ENCODE measurements around the gene ADRA2A. TPM values are rescaled to one million over a fixed set of nuclear protein-coding genes. Genes with fewer than 3 reads are reported as not detected.

The ADRA2A gene
- total and polyA plus RNA-seq, 8 donors = 12.6 to 42.3 (median 27.1) TPM

GRCh38 chr10:111075577-111076185 lies 1.1 kb upstream of the ADRA2A start:
- intact Hi-C loops (cut with DNase I) = loop anchor here in 2 of 3 donors (2.0 to 10.0 kb wide), 2 partner anchors 131 to 289 kb away; no protein-coding TSS in a partner anchor
- WGBS, 2 donors = 24 to 26% methylated on average over 18 of the region's 18 CpGs
- no peak for ATAC-seq
- Histone ChIP-seq H3K27ac (peak overlapping the region in 1 of 4 donors; percentile 72), H3K4me1 (peaks cover 0 to 8% (median 4%) of the 10 kb centered on the region in 3 donors), H3K27me3 (no peaks in the 10 kb centered on the region), H3K4me3 (peak overlapping the region in 3 of 4 donors; percentile 53 to 69 (median 62)), H3K9me3 (no peaks in the 10 kb centered on the region), H3K36me3 (peaks cover 0 to 4% (median 0%) of the 10 kb centered on the region in 3 donors)
- FAIRE-seq = no peak
- TF ChIP-seq CTCF (IDR thresholded peaks at IDR 0.05) = no peak
- no peak for DNase-seq

GRCh38 chr10:111076191-111076681 lies 593 bp upstream of the ADRA2A start:
- 1% methylated on average over 39 of the region's 39 CpGs for WGBS, 2 donors
- H3K36me3 ChIP-seq = peaks cover 0 to 4% (median 0%) of the 10 kb centered on the region in 3 donors
- H3K4me3 ChIP-seq = peak overlapping the region; percentile 44 to 69 (median 58)
- H3K27ac ChIP-seq = peak overlapping the region; percentile 31 to 80 (median 58)
- intact Hi-C loops (cut with DNase I) = loop anchor here in 2 of 3 donors (2.0 to 10.0 kb wide), 2 partner anchors 131 to 289 kb away; no protein-coding TSS in a partner anchor
- TF ChIP-seq CTCF (IDR thresholded peaks at IDR 0.05) = peak; percentile 66 to 84 (median 77)
- H3K27me3 ChIP-seq = no peaks in the 10 kb centered on the region
- H3K9me3 ChIP-seq = no peaks in the 10 kb centered on the region
- peaks cover 0 to 8% (median 4%) of the 10 kb centered on the region in 3 donors for H3K4me1 ChIP-seq
- ATAC-seq = peak; percentile 71 to 88 (median 85)
- peak; percentile 55 to 92 (median 76) for DNase-seq
- FAIRE-seq = no peak

DNA sequence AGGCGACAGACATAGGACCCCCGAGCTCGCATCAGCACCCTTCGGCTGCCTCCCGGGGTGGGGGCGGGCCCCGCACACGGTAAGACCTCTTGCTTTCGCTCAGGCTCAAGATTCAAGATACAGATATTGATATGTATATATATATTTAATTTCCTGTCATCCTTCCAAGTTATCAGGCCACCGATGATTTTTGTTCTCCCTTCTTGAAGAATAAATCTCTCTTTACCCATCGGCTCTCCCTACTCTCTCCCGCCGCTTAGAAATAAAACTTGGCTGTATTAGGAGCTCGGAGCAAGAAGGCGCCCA lies 603 bp downstream of the ADRA2A start:
- Histone ChIP-seq H3K36me3 (peaks cover 0 to 4% (median 0%) of the 10 kb centered on the region in 3 donors), H3K4me1 (peaks cover 0 to 8% (median 4%) of the 10 kb centered on the region in 3 donors), H3K27me3 (no peaks in the 10 kb centered on the region), H3K9me3 (no peaks in the 10 kb centered on the region), H3K27ac (peak overlapping the region; percentile 31 to 80 (median 68)), H3K4me3 (peak overlapping the region; percentile 44 to 69 (median 58))
- intact Hi-C loops (cut with DNase I) = loop anchor here in 2 of 3 donors (2.0 to 10.0 kb wide), 2 partner anchors 129 to 287 kb away; no protein-coding TSS in a partner anchor
- WGBS, 2 donors = 1% methylated on average over 15 of the region's 15 CpGs
- ATAC-seq = no peak
- DNase-seq = no peak
- TF ChIP-seq CTCF (IDR thresholded peaks at IDR 0.05) = no peak
- no peak for FAIRE-seq

DNA sequence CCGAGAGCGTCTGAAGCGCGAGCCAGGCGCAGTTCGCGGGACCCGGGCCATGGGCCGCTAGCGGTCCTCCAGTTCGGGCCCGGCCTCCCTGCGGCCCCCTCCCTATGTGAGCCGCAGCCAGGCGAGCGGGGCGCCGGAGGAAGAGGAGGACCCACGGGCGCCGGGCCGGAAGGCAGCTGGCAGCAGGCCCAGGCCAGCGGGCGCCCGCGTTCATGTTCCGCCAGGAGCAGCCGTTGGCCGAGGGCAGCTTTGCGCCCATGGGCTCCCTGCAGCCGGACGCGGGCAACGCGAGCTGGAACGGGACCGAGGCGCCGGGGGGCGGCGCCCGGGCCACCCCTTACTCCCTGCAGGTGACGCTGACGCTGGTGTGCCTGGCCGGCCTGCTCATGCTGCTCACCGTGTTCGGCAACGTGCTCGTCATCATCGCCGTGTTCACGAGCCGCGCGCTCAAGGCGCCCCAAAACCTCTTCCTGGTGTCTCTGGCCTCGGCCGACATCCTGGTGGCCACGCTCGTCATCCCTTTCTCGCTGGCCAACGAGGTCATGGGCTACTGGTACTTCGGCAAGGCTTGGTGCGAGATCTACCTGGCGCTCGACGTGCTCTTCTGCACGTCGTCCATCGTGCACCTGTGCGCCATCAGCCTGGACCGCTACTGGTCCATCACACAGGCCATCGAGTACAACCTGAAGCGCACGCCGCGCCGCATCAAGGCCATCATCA lies 1.1 kb downstream of the ADRA2A start:
- Histone ChIP-seq H3K36me3 (peaks cover 0 to 4% (median 0%) of the 10 kb centered on the region in 3 donors), H3K27me3 (no peaks in the 10 kb centered on the region), H3K4me1 (peaks cover 0 to 8% (median 4%) of the 10 kb centered on the region in 3 donors), H3K27ac (peak overlapping the region; percentile 31 to 80 (median 68)), H3K9me3 (no peaks in the 10 kb centered on the region), H3K4me3 (peak overlapping the region; percentile 44 to 69 (median 58))
- no peak for FAIRE-seq
- peak; percentile 10 to 28 (median 20) for ATAC-seq
- WGBS, 2 donors = 12 to 18% methylated on average over 49 to 78 of the region's 78 CpGs
- intact Hi-C loops (cut with DNase I) = loop anchor here in 2 of 3 donors (2.0 to 10.0 kb wide), 2 partner anchors 129 to 287 kb away; no protein-coding TSS in a partner anchor
- no peak for TF ChIP-seq CTCF (IDR thresholded peaks at IDR 0.05)
- peak; percentile 19 to 85 (median 54) for DNase-seq

Measured in pancreas (tissue), 10 donors.